HG03095 (cell line): Measurements from ENCODE around the gene FRMPD4.
"Not testable (repeated sequence)": the region's sequence is repeated elsewhere in the genome, so short reads cannot be mapped to it uniquely, and the experiment has no call there.

Source experiments
- ATAC-seq: cut with Tn5 transposase; IDR thresholded peaks from one replicate; pipeline ENCODE4 v1.9.1; 2021; ENCODE audit warnings: moderate library complexity; ENCODE audit not compliant: unreplicated experiment

The FRMPD4 gene

GRCh38 chrX:12494400-12495138 lies 356.3 kb downstream of the FRMPD4 start:
- no peak for ATAC-seq

- no peak for ATAC-seq
These were observed 358.1 kb downstream of the FRMPD4 start for GRCh38 chrX:12496343-12496742.

- ATAC-seq = no peak
These were observed 359.7 kb downstream of the FRMPD4 start for GRCh38 chrX:12497832-12498591.

- ATAC-seq = no peak
These were observed 366.9 kb downstream of the FRMPD4 start for GRCh38 chrX:12505127-12505526.

GRCh38 chrX:12515384-12515783 lies 377.1 kb downstream of the FRMPD4 start:
- peak; percentile 90 for ATAC-seq

GRCh38 chrX:12526306-12526705 lies 388.0 kb downstream of the FRMPD4 start:
- no peak for ATAC-seq

- ATAC-seq = not testable (repeated sequence)
These were observed 399.8 kb downstream of the FRMPD4 start for GRCh38 chrX:12538096-12538495.

GRCh38 chrX:12542251-12542650 lies 404.0 kb downstream of the FRMPD4 start:
- not testable (repeated sequence) for ATAC-seq

- ATAC-seq = no peak
These were observed 410.1 kb downstream of the FRMPD4 start for GRCh38 chrX:12548341-12548740.

GRCh38 chrX:12548746-12549145 lies 410.5 kb downstream of the FRMPD4 start:
- no peak for ATAC-seq

- no peak for ATAC-seq
These were observed 415.9 kb downstream of the FRMPD4 start for GRCh38 chrX:12554206-12554605.

- ATAC-seq = no peak
These were observed 424.8 kb downstream of the FRMPD4 start for GRCh38 chrX:12563121-12563520.

- no peak for ATAC-seq
These were observed 425.9 kb downstream of the FRMPD4 start for GRCh38 chrX:12564221-12564620.

GRCh38 chrX:12567857-12568256 lies 429.6 kb downstream of the FRMPD4 start:
- no peak for ATAC-seq

GRCh38 chrX:12570859-12571501 lies 432.7 kb downstream of the FRMPD4 start:
- ATAC-seq = no peak

GRCh38 chrX:12579311-12579710 lies 441.0 kb downstream of the FRMPD4 start:
- no peak for ATAC-seq

GRCh38 chrX:12580548-12580947 lies 442.3 kb downstream of the FRMPD4 start:
- no peak for ATAC-seq

- ATAC-seq = no peak
These were observed 443.3 kb downstream of the FRMPD4 start for GRCh38 chrX:12581546-12581945.

- no peak for ATAC-seq
These were observed 444.4 kb downstream of the FRMPD4 start for GRCh38 chrX:12582649-12583048.

GRCh38 chrX:12583543-12583942 lies 445.3 kb downstream of the FRMPD4 start:
- no peak for ATAC-seq

- no peak for ATAC-seq
These were observed 457.4 kb downstream of the FRMPD4 start for GRCh38 chrX:12595720-12596119.

GRCh38 chrX:12610079-12610478 lies 471.8 kb downstream of the FRMPD4 start:
- no peak for ATAC-seq
